ENCODE data around the gene EDC4. TPM values are rescaled to one million over a fixed set of nuclear protein-coding genes. Genes with fewer than 3 reads are reported as not detected.
A peak's percentile ranks its signal among the peaks of the same experiment; 100 is the strongest.

Gene EDC4
- total and polyA plus RNA-seq, 2 of the 13 experiments (the other 11 are each of a cell fraction or from before 2014, with no cell fraction given): 51.4 to 59.1 TPM

DNA sequence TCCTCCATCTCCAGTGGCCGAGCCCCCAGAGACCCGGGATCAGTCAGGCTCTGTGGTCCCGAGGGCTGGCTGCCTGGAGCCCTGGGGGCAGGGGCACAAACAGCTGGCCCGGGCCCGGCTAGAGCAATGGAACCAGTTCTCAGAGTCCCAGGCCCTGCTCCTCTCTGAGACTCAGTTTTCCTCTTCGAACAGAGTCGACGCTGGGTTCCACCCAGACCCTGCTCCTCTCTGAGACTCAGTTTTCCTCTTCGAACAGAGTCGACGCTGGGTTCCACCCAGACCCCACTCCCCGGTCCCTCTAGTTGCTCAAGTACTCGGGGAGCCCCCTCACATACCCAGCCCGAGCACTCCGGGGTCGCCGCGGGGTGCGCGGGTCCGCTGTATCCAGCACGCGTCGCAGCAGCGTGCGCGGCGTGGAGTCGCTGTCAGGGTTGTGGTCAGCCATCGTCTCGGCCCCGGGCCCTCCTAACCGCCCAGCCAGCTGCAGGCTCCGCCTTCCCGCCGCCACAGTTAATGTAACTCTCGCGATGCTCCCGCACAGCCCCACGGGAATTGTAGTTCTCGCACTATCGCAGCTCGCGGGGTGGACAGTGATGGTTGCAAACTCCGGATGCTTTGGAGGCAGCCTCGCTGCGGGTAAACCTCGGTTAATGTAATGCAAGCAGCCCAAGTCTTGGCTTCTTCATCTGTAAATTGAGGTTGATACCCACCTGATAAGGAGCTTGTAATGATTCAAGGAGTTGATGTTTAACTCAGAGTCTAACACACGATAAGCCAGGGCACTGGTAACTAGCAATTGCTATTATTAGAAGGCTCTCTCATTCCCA is 39.2 kb upstream of the EDC4 start (continued):
- TF ChIP-seq ZFY (CRISPR knock-in tag; IDR thresholded peaks at IDR 0.05): peak; percentile 92
- TF ChIP-seq MXD4 (CRISPR knock-in tag; IDR thresholded peaks at IDR 0.05): peak; percentile 83
- peak; percentile 94 for TF ChIP-seq TARDBP (CRISPR knock-in tag; IDR thresholded peaks at IDR 0.05)
- TF ChIP-seq NONO (IDR thresholded peaks at IDR 0.05): no peak
- peak; percentile 92 for TF ChIP-seq NONO (CRISPR knock-in tag; conservative IDR thresholded peaks at IDR 0.05)
- TF ChIP-seq AGO1 (IDR thresholded peaks at IDR 0.05; ENCODE audit: low read depth, low read length, poor library complexity, severe bottlenecking): no peak
- TF ChIP-seq FOXA3 (CRISPR knock-in tag; IDR thresholded peaks at IDR 0.05): peak; percentile 69
- TF ChIP-seq ZNF282 (IDR thresholded peaks at IDR 0.05; ENCODE audit: partially characterized antibody): no peak
- no peak for TF ChIP-seq ZNF713 (CRISPR knock-in tag; IDR thresholded peaks at IDR 0.05)
- peak; percentile 80; the same call in 1 of the 2 replicates for TF ChIP-seq ZNF256 (CRISPR knock-in tag; conservative IDR thresholded peaks at IDR 0.05)
- peak; percentile 85; the same call in 1 of the 2 replicates for TF ChIP-seq ZNF556 (CRISPR knock-in tag; IDR thresholded peaks at IDR 0.05; ENCODE audit: borderline replicate concordance)
- no peak for TF ChIP-seq DPF2 (CRISPR knock-in tag; IDR thresholded peaks at IDR 0.05; ENCODE audit: borderline replicate concordance, low read depth)
- TF ChIP-seq CHCHD3 (CRISPR knock-in tag; IDR thresholded peaks at IDR 0.05): no peak
- 0 out of 2 replicates have a peak, but pooled peaks have one; percentile 59 for TF ChIP-seq GATA4 (IDR thresholded peaks at IDR 0.05; ENCODE audit: borderline replicate concordance, low read depth)
- TF ChIP-seq ZNF549 (CRISPR knock-in tag; IDR thresholded peaks at IDR 0.05): no peak
- no peak for TF ChIP-seq SP1 (IDR thresholded peaks at IDR 0.05)
- TF ChIP-seq SP1 (CRISPR knock-in tag; IDR thresholded peaks at IDR 0.05): peak; percentile 79; the same call in 1 of the 2 replicates
- TF ChIP-seq ZSCAN22 (CRISPR knock-in tag; IDR thresholded peaks at IDR 0.05): no peak
- TF ChIP-seq HNRNPH1 (optimal IDR thresholded peaks at IDR 0.05; ENCODE audit: low read depth, low read length): no peak
- TF ChIP-seq, protein P1, sequence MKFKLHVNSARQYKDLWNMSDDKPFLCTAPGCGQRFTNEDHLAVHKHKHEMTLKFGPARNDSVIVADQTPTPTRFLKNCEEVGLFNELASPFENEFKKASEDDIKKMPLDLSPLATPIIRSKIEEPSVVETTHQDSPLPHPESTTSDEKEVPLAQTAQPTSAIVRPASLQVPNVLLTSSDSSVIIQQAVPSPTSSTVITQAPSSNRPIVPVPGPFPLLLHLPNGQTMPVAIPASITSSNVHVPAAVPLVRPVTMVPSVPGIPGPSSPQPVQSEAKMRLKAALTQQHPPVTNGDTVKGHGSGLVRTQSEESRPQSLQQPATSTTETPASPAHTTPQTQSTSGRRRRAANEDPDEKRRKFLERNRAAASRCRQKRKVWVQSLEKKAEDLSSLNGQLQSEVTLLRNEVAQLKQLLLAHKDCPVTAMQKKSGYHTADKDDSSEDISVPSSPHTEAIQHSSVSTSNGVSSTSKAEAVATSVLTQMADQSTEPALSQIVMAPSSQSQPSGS (CRISPR knock-in tag; IDR thresholded peaks at IDR 0.05): peak; percentile 76
- TF ChIP-seq, protein P2, sequence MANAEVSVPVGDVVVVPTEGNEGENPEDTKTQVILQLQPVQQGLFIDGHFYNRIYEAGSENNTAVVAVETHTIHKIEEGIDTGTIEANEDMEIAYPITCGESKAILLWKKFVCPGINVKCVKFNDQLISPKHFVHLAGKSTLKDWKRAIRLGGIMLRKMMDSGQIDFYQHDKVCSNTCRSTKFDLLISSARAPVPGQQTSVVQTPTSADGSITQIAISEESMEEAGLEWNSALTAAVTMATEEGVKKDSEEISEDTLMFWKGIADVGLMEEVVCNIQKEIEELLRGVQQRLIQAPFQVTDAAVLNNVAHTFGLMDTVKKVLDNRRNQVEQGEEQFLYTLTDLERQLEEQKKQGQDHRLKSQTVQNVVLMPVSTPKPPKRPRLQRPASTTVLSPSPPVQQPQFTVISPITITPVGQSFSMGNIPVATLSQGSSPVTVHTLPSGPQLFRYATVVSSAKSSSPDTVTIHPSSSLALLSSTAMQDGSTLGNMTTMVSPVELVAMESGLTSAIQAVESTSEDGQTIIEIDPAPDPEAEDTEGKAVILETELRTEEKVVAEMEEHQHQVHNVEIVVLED (CRISPR knock-in tag; IDR thresholded peaks at IDR 0.05; ENCODE audit: borderline replicate concordance): peak; percentile 81
- TF ChIP-seq, protein P3, sequence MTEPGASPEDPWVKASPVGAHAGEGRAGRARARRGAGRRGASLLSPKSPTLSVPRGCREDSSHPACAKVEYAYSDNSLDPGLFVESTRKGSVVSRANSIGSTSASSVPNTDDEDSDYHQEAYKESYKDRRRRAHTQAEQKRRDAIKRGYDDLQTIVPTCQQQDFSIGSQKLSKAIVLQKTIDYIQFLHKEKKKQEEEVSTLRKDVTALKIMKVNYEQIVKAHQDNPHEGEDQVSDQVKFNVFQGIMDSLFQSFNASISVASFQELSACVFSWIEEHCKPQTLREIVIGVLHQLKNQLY (CRISPR knock-in tag; IDR thresholded peaks at IDR 0.05): peak; percentile 33; the same call in 1 of the 2 replicates
- TF ChIP-seq, protein P4, sequence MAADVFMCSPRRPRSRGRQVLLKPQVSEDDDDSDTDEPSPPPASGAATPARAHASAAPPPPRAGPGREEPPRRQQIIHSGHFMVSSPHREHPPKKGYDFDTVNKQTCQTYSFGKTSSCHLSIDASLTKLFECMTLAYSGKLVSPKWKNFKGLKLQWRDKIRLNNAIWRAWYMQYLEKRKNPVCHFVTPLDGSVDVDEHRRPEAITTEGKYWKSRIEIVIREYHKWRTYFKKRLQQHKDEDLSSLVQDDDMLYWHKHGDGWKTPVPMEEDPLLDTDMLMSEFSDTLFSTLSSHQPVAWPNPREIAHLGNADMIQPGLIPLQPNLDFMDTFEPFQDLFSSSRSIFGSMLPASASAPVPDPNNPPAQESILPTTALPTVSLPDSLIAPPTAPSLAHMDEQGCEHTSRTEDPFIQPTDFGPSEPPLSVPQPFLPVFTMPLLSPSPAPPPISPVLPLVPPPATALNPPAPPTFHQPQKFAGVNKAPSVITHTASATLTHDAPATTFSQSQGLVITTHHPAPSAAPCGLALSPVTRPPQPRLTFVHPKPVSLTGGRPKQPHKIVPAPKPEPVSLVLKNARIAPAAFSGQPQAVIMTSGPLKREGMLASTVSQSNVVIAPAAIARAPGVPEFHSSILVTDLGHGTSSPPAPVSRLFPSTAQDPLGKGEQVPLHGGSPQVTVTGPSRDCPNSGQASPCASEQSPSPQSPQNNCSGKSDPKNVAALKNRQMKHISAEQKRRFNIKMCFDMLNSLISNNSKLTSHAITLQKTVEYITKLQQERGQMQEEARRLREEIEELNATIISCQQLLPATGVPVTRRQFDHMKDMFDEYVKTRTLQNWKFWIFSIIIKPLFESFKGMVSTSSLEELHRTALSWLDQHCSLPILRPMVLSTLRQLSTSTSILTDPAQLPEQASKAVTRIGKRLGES (CRISPR knock-in tag; IDR thresholded peaks at IDR 0.05; ENCODE audit: borderline replicate concordance): peak; percentile 26; the same call in 1 of the 2 replicates
- TF ChIP-seq ZFP90 (CRISPR knock-in tag; IDR thresholded peaks at IDR 0.05; ENCODE audit: borderline replicate concordance): peak; percentile 92
